AG04449 (cell line): ENCODE results near the gene USP12.

Source experiments
- CTCF ChIA-PET: fragments of 350-600 bp; formaldehyde crosslinking; extraction: SDS; loops from one replicate; lab custom pipeline; 2021; ENCODE audit warnings: antibody characterized with exemption; lab: Yijun Ruan, JAX
- POLR2A ChIA-PET: fragments of 400-600, 350-600 bp; formaldehyde crosslinking; extraction: SDS; loops from one replicate; lab custom pipeline; 2020; ENCODE audit warnings: antibody characterized with exemption, inconsistent platforms; lab: Yijun Ruan, JAX
- DNase-seq: peaks from one replicate; pipeline ENCODE4 v3.0.0-alpha.2; 2010; ENCODE audit warnings: low read depth, low spot score
- H3K4me3 ChIP-seq: 2 replicates; pipeline ENCODE4 v1.5.1; 2011; ENCODE audit warnings: low read depth, mild to moderate bottlenecking, control low read depth, low read length
- CTCF ChIP-seq: IDR thresholded peaks from one replicate; pipeline ENCODE4 v1.5.1; 2011; ENCODE audit warnings: mild to moderate bottlenecking, moderate library complexity, low read length, control low read depth, inconsistent platforms; ENCODE audit not compliant: insufficient read depth; ENCODE audit errors: missing control alignments

The USP12 gene

GRCh38 chr13:27053210-27053884, 118.3 kb downstream of the USP12 start:
- ChIA-PET POLR2A (interaction anchor here (1.1 to 1.4 kb wide), 5 partner anchors 13 to 217 kb away, joined by 3 read pairs; partner anchors contain the start of gene RASL11A), CTCF (interaction anchor here (1.0 to 1.2 kb wide), 3 partner anchors 16 to 117 kb away, joined by 3 to 4 read pairs (median 3); no protein-coding TSS in a partner anchor)
- no peak for TF ChIP-seq CTCF
- H3K4me3 ChIP-seq = no peak overlapping the region
- no peak for DNase-seq

DNA sequence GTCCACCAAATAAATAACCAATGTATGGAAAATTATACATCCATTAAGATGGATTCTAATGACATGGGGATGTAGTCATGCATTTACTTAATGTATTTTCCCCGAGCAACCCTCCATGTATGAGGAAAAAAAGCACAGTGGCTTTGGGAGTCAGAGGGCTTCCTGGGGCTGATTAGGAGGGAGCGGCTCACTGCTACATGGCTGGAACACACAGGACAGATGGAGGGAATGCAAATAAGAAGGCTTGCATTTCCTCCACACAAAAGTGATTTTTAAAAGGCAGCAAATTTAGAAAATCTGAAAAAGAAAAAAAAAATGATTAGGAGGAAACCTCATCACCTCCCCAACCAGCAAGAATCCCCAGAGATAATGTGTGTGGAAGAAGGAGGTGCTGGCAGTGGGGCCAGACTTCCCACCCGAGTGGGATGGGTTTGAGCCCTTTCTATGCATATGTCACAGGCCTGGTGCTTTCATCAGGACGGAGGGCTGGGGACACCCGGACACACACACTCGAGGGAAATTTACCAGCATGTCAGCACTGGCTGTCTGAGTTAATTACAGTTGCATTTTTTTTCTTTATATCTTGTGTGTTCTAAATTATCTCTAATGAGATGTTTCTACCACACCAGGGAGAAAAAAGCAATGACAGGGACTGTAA, 118.9 kb downstream of the USP12 start:
- ChIA-PET CTCF (no interaction called here), POLR2A (no interaction called here)
- H3K4me3 ChIP-seq = no peak overlapping the region
- no peak for DNase-seq
- no peak for TF ChIP-seq CTCF

- no peak for DNase-seq
- CTCF ChIA-PET = no interaction called here
- no peak for TF ChIP-seq CTCF
- POLR2A ChIA-PET = no interaction called here
- no peak overlapping the region for H3K4me3 ChIP-seq
These were observed 124.5 kb downstream of the USP12 start for GRCh38 chr13:27047081-27047480.

- POLR2A ChIA-PET = no interaction called here
- CTCF ChIA-PET = no interaction called here
- no peak for DNase-seq
- no peak overlapping the region for H3K4me3 ChIP-seq
- no peak for TF ChIP-seq CTCF
These were observed 126.6 kb downstream of the USP12 start for GRCh38 chr13:27044837-27045570.

- ChIA-PET POLR2A (interaction anchor here (0.7 to 0.9 kb wide), 2 partner anchors 20 to 22 kb away, joined by 3 read pairs; no protein-coding TSS in a partner anchor), CTCF (no interaction called here)
- TF ChIP-seq CTCF = no peak
- peak; percentile 89 for DNase-seq
- H3K4me3 ChIP-seq = no peak overlapping the region
These were observed 128.6 kb downstream of the USP12 start for GRCh38 chr13:27043013-27043412.

DNA sequence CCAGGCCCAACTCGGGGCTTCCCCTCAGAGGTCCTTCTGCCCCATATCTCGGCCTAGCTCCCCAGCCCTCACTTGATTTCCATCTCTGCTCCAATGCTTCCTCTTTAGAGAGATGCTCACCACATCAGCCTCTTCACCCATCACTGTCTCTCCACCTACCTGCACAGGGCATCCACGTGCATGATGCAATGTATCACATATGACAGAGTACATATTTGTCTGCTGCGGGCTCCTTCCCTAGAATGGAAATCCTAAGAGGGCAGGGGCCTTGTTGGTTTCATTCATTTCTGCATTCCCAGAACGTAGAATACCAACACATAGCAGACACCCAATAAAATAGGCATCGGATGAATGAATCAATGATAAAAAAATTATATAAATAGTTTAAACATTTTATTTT, 130.3 kb downstream of the USP12 start:
- DNase-seq = no peak
- CTCF ChIA-PET = no interaction called here
- H3K4me3 ChIP-seq = no peak overlapping the region
- TF ChIP-seq CTCF = no peak
- POLR2A ChIA-PET = interaction anchor here (0.6 kb wide), 1 partner anchor 89 kb away, joined by 4 read pairs; no protein-coding TSS in a partner anchor
